ENCODE results near the gene GRIA1.

GRCh38 chr5:153824909-153825308 is 334.4 kb downstream of the GRIA1 start:
- TF ChIP-seq CTCF (IDR thresholded peaks at IDR 0.05): no peak
- TF ChIP-seq POLR2A (IDR thresholded peaks at IDR 0.05): no peak
